H9 (cell line): ENCODE measurements around the gene MYCN. TPM values are rescaled to one million over a fixed set of nuclear protein-coding genes. Genes with fewer than 3 reads are reported as not detected.

Experiments
- DNase-seq: peaks from one replicate; pipeline ENCODE4 v3.0.0-alpha.2; 2017
- H2AFZ ChIP-seq: one replicate; pipeline ENCODE4 v1.6.1; 2013; ENCODE audit warnings: mild to moderate bottlenecking, low read length, control low read depth, moderate library complexity
- H2AK5ac ChIP-seq: 2 replicates; pipeline ENCODE4 v1.6.1; 2013; ENCODE audit warnings: low read length, control low read depth, mixed read lengths; ENCODE audit not compliant: insufficient read length
- H2BK120ac ChIP-seq: one replicate; pipeline ENCODE4 v1.6.1; 2013; ENCODE audit warnings: low read depth, mild to moderate bottlenecking, low read length, control low read depth, inconsistent platforms; ENCODE audit not compliant: poor library complexity, severe bottlenecking
- H2BK12ac ChIP-seq: 2 replicates; pipeline ENCODE4 v1.6.1; 2013; ENCODE audit warnings: low read length, control low read depth, mixed read lengths, low read depth; ENCODE audit not compliant: insufficient read length
- H2BK15ac ChIP-seq: 2 replicates; pipeline ENCODE4 v1.6.1; 2013; ENCODE audit warnings: low read depth, low read length, control low read depth
- H2BK20ac ChIP-seq: one replicate; pipeline ENCODE4 v1.6.1; 2013; ENCODE audit warnings: low read depth, mild to moderate bottlenecking, low read length, control low read depth, inconsistent platforms; ENCODE audit not compliant: poor library complexity, severe bottlenecking
- H2BK5ac ChIP-seq: 2 replicates; pipeline ENCODE4 v1.6.1; 2013; ENCODE audit warnings: low read length, control low read depth, mixed read lengths; ENCODE audit not compliant: insufficient read length
- H3K14ac ChIP-seq: 2 replicates; pipeline ENCODE4 v1.6.1; 2013; ENCODE audit warnings: low read length, control low read depth; ENCODE audit not compliant: insufficient read depth
- H3K18ac ChIP-seq: 2 replicates; pipeline ENCODE4 v1.6.1; 2013; ENCODE audit warnings: low read depth, mild to moderate bottlenecking, mixed read lengths, low read length, control low read depth; ENCODE audit not compliant: insufficient read length
- H3K23ac ChIP-seq: 2 replicates; pipeline ENCODE4 v1.6.1; 2013; ENCODE audit warnings: low read length, control low read depth, mixed read lengths, low read depth; ENCODE audit not compliant: insufficient read length
- H3K23me2 ChIP-seq: 2 replicates; pipeline ENCODE4 v1.6.1; 2013; ENCODE audit warnings: low read depth, mild to moderate bottlenecking, mixed read lengths, low read length, control low read depth; ENCODE audit not compliant: insufficient read length, poor library complexity, severe bottlenecking
- H3K27ac ChIP-seq: 2 replicates; pipeline ENCODE4 v1.5.1; 2013; ENCODE audit warnings: low read length, control low read depth, mixed read lengths, low read depth; ENCODE audit not compliant: insufficient read length
- H3K27me3 ChIP-seq: 2 replicates; pipeline ENCODE4 v1.6.1; 2013; ENCODE audit warnings: low read length, control low read depth, inconsistent platforms; ENCODE audit not compliant: insufficient read depth
- H3K4ac ChIP-seq: 2 replicates; pipeline ENCODE4 v1.6.1; 2013; ENCODE audit warnings: low read depth, mild to moderate bottlenecking, control low read depth, inconsistent platforms, low read length, moderate library complexity
- H3K4me1 ChIP-seq: 2 replicates; pipeline ENCODE4 v1.6.1; 2013; ENCODE audit warnings: low read length, control low read depth, inconsistent platforms; ENCODE audit not compliant: insufficient read depth
- H3K4me2 ChIP-seq: 2 replicates; pipeline ENCODE4 v1.6.1; 2013; ENCODE audit warnings: low read length, control low read depth, mixed read lengths; ENCODE audit not compliant: insufficient read length, insufficient read depth
- H3K56ac ChIP-seq: 2 replicates; pipeline ENCODE4 v1.6.1; 2013; ENCODE audit warnings: low read depth, mild to moderate bottlenecking, mixed read lengths, low read length, control low read depth; ENCODE audit not compliant: insufficient read length
- H3K79me1 ChIP-seq: 2 replicates; pipeline ENCODE4 v1.6.1; 2013; ENCODE audit warnings: low read depth, mild to moderate bottlenecking, moderate library complexity, low read length, control low read depth, inconsistent platforms; ENCODE audit not compliant: insufficient read depth, poor library complexity, severe bottlenecking
- H3K79me2 ChIP-seq: 2 replicates; pipeline ENCODE4 v1.6.1; 2013; ENCODE audit warnings: low read length, control low read depth, inconsistent platforms; ENCODE audit not compliant: insufficient read depth
- H3K9ac ChIP-seq: 2 replicates; pipeline ENCODE4 v1.6.1; 2013; ENCODE audit warnings: low read length, control low read depth, mixed read lengths; ENCODE audit not compliant: insufficient read length; ENCODE audit errors: extremely low read depth
- H3K9me3 ChIP-seq: one replicate; pipeline ENCODE4 v1.6.1; 2013; ENCODE audit warnings: low read depth, low read length, inconsistent platforms; ENCODE audit not compliant: control insufficient read depth
- H3T11ph ChIP-seq: one replicate; pipeline ENCODE4 v1.6.1; 2013; ENCODE audit warnings: mild to moderate bottlenecking, low read length, control low read depth, inconsistent platforms
- H4K20me1 ChIP-seq: one replicate; pipeline ENCODE4 v1.6.1; 2013; ENCODE audit not compliant: control insufficient read depth, insufficient read length, insufficient read depth
- H4K5ac ChIP-seq: 2 replicates; pipeline ENCODE4 v1.6.1; 2013; ENCODE audit warnings: low read depth, mild to moderate bottlenecking, mixed read lengths, low read length, control low read depth; ENCODE audit not compliant: insufficient read length
- H4K8ac ChIP-seq: replicated peaks from 2 replicates; pipeline ENCODE4 v1.6.1; 2013; ENCODE audit warnings: low read length, control low read depth, mixed read lengths, low read depth; ENCODE audit not compliant: insufficient read length
- H4K91ac ChIP-seq: 2 replicates; pipeline ENCODE4 v1.6.1; 2013; ENCODE audit warnings: low read depth, mild to moderate bottlenecking, moderate library complexity, mixed read lengths, low read length, control low read depth; ENCODE audit not compliant: insufficient read length
- H3K27ac Mint-ChIP-seq, 3 experiments: 2 replicates in 2 of 3; 3 replicates in 1 of 3; pipeline ENCODE4 v1.8.0; 2020 to 2021; ENCODE audit warnings: mixed read lengths in 3 of 3, mild to moderate bottlenecking in 1 of 3, moderate library complexity in 1 of 3
- H3K27me3 Mint-ChIP-seq: 2 replicates; pipeline ENCODE4 v1.8.0; 2021; ENCODE audit warnings: low read depth, mild to moderate bottlenecking, moderate library complexity, mixed read lengths
- H3K36me3 Mint-ChIP-seq, 3 experiments: 2 replicates in 2 of 3; 3 replicates in 1 of 3; pipeline ENCODE4 v1.8.0; 2020 to 2021; ENCODE audit warnings: low read depth in 3 of 3, mixed read lengths in 3 of 3; ENCODE audit not compliant: insufficient read depth in 1 of 3
- H3K4me1 Mint-ChIP-seq, 2 experiments: 2 replicates each; pipeline ENCODE4 v1.8.0; 2020; ENCODE audit warnings: mixed read lengths in 2 of 2
- H3K4me3 Mint-ChIP-seq, 2 experiments: 2 replicates in 1 of 2; 3 replicates in 1 of 2; pipeline ENCODE4 v1.8.0; 2020 to 2021; ENCODE audit warnings: mild to moderate bottlenecking in 2 of 2, mixed read lengths in 2 of 2, moderate library complexity in 1 of 2
- H3K9me3 Mint-ChIP-seq, 2 experiments: 2 replicates in 1 of 2; 3 replicates in 1 of 2; pipeline ENCODE4 v1.8.0; 2020; ENCODE audit warnings: mild to moderate bottlenecking in 2 of 2, mixed read lengths in 2 of 2, moderate library complexity in 1 of 2
- WGBS: extraction: QIAGEN DNeasy Blood & Tissue Kit; methylation state at CpG from one replicate; pipeline ENCODE4 v1.1.7; 2013; ENCODE audit warnings: missing lambda C conversion rate, low lambda C conversion rate, mixed read lengths; ENCODE audit not compliant: insufficient read length; ENCODE audit errors: extremely low coverage; 5-methylcytosine and 5-hydroxymethylcytosine counted together
- total RNA-seq: library from RNA; stranded (reverse); gene quantifications from 2 replicates; pipeline ENCODE4 v1.2.1, GENCODE V29; 2021
- TF ChIP-seq, protein P1 (sequence below): fragments of 200-600 bp; sonication (generic); conservative IDR thresholded peaks from 3 replicates; pipeline ENCODE4 v1.8.0; 2021; ENCODE audit warnings: antibody characterized with exemption, mild to moderate bottlenecking

Gene MYCN
- total RNA-seq, 1 experiment from 2014 or later = 100.0 TPM

DNA sequence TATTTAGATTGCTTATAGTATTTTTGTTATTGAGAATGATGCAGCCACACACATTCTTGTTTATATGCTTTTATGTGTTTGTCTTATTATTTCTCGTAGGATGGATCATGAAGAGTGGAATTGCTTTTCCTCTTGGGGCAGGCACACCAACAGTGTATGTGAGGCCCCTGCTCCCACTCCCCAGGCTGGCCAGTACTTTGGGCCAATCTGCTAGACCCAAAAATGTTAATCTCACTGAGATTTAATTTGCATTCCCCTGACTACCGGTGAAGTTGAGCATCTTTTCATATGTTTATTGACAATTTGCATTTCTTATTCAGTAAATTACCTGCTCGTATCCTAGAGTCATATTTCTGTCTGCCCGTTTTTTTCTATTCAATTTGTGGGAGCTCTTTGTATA lies 4.7 kb upstream of the MYCN start:
- Histone ChIP-seq H3K4me1 (peaks cover 10% of the 10 kb centered on the region), H4K5ac (no peak overlapping the region), H3K14ac (no peak overlapping the region), H2AFZ (no peak overlapping the region), H3K18ac (no peak overlapping the region), H3K23me2 (peaks cover 9% of the 10 kb centered on the region), H3K23ac (no peak overlapping the region), H3K9me3 (no peaks in the 10 kb centered on the region), H4K20me1 (no peaks in the 10 kb centered on the region), H3K27me3 (no peaks in the 10 kb centered on the region), H3K4me2 (no peak overlapping the region), H2AK5ac (no peak overlapping the region), H3K4ac (no peak overlapping the region), H2BK12ac (no peak overlapping the region), H4K8ac (no peak overlapping the region), H3K9ac (no peak overlapping the region), H3T11ph (no peak overlapping the region), H2BK15ac (no peak overlapping the region), H2BK20ac (no peak overlapping the region), H2BK120ac (no peak overlapping the region), H3K79me1 (no peaks in the 10 kb centered on the region), H3K56ac (no peak overlapping the region), H4K91ac (no peak overlapping the region), H2BK5ac (no peak overlapping the region), H3K27ac (no peak overlapping the region), H3K79me2 (peaks cover under 1% of the 10 kb centered on the region; the same call in 1 of the 2 replicates)
- TF ChIP-seq, protein P1, sequence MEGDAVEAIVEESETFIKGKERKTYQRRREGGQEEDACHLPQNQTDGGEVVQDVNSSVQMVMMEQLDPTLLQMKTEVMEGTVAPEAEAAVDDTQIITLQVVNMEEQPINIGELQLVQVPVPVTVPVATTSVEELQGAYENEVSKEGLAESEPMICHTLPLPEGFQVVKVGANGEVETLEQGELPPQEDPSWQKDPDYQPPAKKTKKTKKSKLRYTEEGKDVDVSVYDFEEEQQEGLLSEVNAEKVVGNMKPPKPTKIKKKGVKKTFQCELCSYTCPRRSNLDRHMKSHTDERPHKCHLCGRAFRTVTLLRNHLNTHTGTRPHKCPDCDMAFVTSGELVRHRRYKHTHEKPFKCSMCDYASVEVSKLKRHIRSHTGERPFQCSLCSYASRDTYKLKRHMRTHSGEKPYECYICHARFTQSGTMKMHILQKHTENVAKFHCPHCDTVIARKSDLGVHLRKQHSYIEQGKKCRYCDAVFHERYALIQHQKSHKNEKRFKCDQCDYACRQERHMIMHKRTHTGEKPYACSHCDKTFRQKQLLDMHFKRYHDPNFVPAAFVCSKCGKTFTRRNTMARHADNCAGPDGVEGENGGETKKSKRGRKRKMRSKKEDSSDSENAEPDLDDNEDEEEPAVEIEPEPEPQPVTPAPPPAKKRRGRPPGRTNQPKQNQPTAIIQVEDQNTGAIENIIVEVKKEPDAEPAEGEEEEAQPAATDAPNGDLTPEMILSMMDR = no peak
- Mint-ChIP-seq H3K4me3 (no peak overlapping the region), H3K9me3 (peaks cover 3 to 10% of the 10 kb centered on the region in 2 experiments; a peak in 3 of 5 replicates), H3K4me1 (peaks cover 45 to 56% of the 10 kb centered on the region in 2 experiments), H3K27me3 (peaks cover 7% of the 10 kb centered on the region), H3K27ac (peak overlapping the region in 1 of 3 experiments; percentile 30; a peak in 1 of 7 replicates), H3K36me3 (peaks cover 2 to 14% (median 2%) of the 10 kb centered on the region in 3 experiments; a peak in 6 of 7 replicates)
- no peak for DNase-seq
- no CpG with 5 or more reads among the region's 4 CpGs for WGBS
